Lower leg skin (tissue), 3 donors: ENCODE measurements around the gene COMMD9.

Experiments used
- POLR2A ChIP-seq, 2 donors: fragments of 450-650 bp; IDR thresholded peaks; one replicate each; pipeline ENCODE4 v1.6.1; 2016 to 2017; ENCODE audit warnings: antibody characterized with exemption in 2 of 2, mild to moderate bottlenecking in 1 of 2, moderate library complexity in 1 of 2
- TF ChIP-seq, protein P1 (sequence below), 3 donors: fragments of 450-650 bp; IDR thresholded peaks; one replicate each; pipeline ENCODE4 v1.5.1; 2016; ENCODE audit warnings: antibody characterized with exemption in 3 of 3, mild to moderate bottlenecking in 3 of 3, moderate library complexity in 2 of 3

DNA sequence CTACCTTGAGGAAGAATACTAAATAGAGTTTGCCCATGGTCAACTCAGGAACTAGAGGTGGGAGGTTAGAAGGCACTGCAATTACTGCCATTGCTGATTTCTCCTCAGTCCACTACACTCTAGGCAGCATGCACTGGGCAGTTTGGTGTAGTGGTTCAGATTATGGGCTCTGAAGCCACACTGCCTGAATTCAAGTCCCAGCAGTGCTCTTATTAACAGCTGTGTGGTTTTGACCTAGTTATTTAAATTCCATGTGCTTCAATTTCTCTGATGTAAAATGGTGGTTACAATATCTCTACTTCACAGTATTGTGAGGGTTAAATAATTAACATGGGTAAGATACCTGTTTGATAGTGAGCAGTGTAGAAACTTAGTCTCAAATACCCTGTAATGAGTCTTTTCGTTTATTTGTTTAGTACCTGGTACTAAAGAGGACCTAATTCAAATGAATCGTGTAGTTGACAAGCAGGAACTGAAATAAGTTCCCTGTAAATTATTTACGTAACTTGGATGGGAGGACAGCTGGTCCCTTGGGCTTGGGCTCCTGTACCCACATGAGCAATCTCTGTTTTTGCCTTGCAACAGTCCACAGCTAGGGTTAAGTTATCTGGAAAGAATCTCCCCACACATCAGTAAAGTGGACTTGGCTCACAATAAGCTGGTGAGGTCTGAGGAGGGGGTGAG lies 24.7 kb upstream of the COMMD9 start:
- TF ChIP-seq, protein P1, sequence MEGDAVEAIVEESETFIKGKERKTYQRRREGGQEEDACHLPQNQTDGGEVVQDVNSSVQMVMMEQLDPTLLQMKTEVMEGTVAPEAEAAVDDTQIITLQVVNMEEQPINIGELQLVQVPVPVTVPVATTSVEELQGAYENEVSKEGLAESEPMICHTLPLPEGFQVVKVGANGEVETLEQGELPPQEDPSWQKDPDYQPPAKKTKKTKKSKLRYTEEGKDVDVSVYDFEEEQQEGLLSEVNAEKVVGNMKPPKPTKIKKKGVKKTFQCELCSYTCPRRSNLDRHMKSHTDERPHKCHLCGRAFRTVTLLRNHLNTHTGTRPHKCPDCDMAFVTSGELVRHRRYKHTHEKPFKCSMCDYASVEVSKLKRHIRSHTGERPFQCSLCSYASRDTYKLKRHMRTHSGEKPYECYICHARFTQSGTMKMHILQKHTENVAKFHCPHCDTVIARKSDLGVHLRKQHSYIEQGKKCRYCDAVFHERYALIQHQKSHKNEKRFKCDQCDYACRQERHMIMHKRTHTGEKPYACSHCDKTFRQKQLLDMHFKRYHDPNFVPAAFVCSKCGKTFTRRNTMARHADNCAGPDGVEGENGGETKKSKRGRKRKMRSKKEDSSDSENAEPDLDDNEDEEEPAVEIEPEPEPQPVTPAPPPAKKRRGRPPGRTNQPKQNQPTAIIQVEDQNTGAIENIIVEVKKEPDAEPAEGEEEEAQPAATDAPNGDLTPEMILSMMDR (IDR thresholded peaks at IDR 0.05), result no peak
- TF ChIP-seq POLR2A (IDR thresholded peaks at IDR 0.05), result no peak
